ENCODE measurements around the gene UBR7.

UBR7 gene

DNA sequence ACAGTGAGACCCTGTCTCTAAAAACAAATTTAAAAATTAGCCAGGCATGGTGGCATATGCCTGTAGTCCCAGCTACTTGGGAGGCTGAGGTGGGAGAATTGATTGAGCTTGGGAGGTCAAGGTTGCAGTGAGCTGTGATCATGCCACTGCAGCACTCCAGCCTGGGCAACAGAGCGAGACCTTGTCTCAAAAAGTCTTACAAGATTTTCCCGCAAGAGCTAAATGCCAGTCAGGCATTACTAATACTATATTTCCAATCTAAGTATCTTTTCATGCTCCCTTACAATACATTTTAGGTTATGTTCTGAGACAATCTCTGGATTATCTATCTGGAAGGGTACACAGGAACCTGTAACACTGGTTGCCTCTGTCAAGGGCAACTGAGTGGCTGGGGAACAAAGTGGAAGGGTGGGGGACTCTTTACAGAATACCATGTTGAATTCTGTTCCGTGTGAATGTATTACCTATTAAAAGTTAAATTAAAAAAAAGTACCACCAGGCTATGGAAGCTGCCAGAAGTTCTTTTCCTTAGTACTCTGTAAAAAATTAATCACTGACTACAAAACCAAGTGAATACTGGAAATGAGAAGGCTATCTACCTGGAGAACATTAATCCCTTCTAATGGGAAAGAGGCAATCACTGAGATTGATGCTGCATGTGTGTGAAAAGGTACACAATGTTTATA is 69.1 kb downstream of the UBR7 start:
- no peak overlapping the region for H3K4me3 ChIP-seq (ENCODE audit: low read depth, low read length)

More for the DNA sequence above, 69.1 kb downstream of the UBR7 start:
- no peak for DNase-seq (ENCODE audit: low read depth)
- TF ChIP-seq, protein P1, sequence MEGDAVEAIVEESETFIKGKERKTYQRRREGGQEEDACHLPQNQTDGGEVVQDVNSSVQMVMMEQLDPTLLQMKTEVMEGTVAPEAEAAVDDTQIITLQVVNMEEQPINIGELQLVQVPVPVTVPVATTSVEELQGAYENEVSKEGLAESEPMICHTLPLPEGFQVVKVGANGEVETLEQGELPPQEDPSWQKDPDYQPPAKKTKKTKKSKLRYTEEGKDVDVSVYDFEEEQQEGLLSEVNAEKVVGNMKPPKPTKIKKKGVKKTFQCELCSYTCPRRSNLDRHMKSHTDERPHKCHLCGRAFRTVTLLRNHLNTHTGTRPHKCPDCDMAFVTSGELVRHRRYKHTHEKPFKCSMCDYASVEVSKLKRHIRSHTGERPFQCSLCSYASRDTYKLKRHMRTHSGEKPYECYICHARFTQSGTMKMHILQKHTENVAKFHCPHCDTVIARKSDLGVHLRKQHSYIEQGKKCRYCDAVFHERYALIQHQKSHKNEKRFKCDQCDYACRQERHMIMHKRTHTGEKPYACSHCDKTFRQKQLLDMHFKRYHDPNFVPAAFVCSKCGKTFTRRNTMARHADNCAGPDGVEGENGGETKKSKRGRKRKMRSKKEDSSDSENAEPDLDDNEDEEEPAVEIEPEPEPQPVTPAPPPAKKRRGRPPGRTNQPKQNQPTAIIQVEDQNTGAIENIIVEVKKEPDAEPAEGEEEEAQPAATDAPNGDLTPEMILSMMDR (conservative IDR thresholded peaks at IDR 0.05; ENCODE audit: low read depth, low read length), result no peak
